Loucy (cell line): ENCODE measurements around the gene HS3ST5.

Source experiments
- H2AFZ ChIP-seq: fragments of 200-600 bp; sonication (generic); 2 replicates; pipeline ENCODE4 v1.6.0; 2016; ENCODE audit warnings: antibody characterized with exemption, mild to moderate bottlenecking, low read length, moderate library complexity
- H3F3A ChIP-seq: fragments of 200-600 bp; 2 replicates; pipeline ENCODE4 v1.6.0; 2016; ENCODE audit warnings: antibody characterized with exemption, low read depth, mild to moderate bottlenecking
- H3K27me3 ChIP-seq: fragments of 200-600 bp; sonication (generic); 2 replicates; pipeline ENCODE4 v1.6.1; 2014; ENCODE audit warnings: low read length, mild to moderate bottlenecking; ENCODE audit not compliant: insufficient read depth, poor library complexity, severe bottlenecking
- H3K36me3 ChIP-seq: fragments of 200-600 bp; sonication (generic); 2 replicates; pipeline ENCODE4 v1.6.1; 2016; ENCODE audit warnings: low read length; ENCODE audit not compliant: insufficient read depth
- H3K4me1 ChIP-seq: fragments of 200-600 bp; sonication (generic); 2 replicates; pipeline ENCODE4 v1.5.1; 2014; ENCODE audit warnings: low read length, mild to moderate bottlenecking; ENCODE audit not compliant: insufficient read depth, poor library complexity, severe bottlenecking
- H3K4me2 ChIP-seq: fragments of 200-600 bp; sonication (generic); 2 replicates; pipeline ENCODE4 v1.6.0; 2014; ENCODE audit warnings: antibody characterized with exemption, low read length, low read depth, mild to moderate bottlenecking; ENCODE audit not compliant: poor library complexity, severe bottlenecking
- H3K4me3 ChIP-seq: fragments of 200-600 bp; sonication (generic); 2 replicates; pipeline ENCODE4 v1.5.1; 2014; ENCODE audit warnings: low read length, mild to moderate bottlenecking, mixed read lengths; ENCODE audit not compliant: poor library complexity, severe bottlenecking
- H3K79me2 ChIP-seq: fragments of 200-600 bp; sonication (generic); 2 replicates; pipeline ENCODE4 v1.6.1; 2014; ENCODE audit warnings: low read length; ENCODE audit not compliant: insufficient read depth
- H3K9ac ChIP-seq: fragments of 200-600 bp; sonication (generic); 2 replicates; pipeline ENCODE4 v1.6.0; 2014; ENCODE audit warnings: mild to moderate bottlenecking, low read depth, low read length, moderate library complexity; ENCODE audit not compliant: poor library complexity, severe bottlenecking
- H3K9me2 ChIP-seq: fragments of 200-600 bp; sonication (generic); replicated peaks from 2 replicates; pipeline ENCODE4 v1.6.1; 2016; ENCODE audit warnings: low read depth, low read length, mixed read lengths
- H3K9me3 ChIP-seq: fragments of 200-600 bp; sonication (generic); 2 replicates; pipeline ENCODE4 v1.6.1; 2014; ENCODE audit warnings: mild to moderate bottlenecking, antibody characterized with exemption, low read length, low read depth; ENCODE audit not compliant: insufficient read depth
- H4K20me1 ChIP-seq: fragments of 200-600 bp; sonication (generic); 2 replicates; pipeline ENCODE4 v1.6.0; 2014; ENCODE audit warnings: antibody characterized with exemption, low read length, mild to moderate bottlenecking; ENCODE audit not compliant: insufficient read depth, poor library complexity, severe bottlenecking
- EZH2phosphoT487 ChIP-seq: fragments of 200-600 bp; IDR thresholded peaks from 2 replicates; pipeline ENCODE4 v1.6.1; 2018; ENCODE audit warnings: antibody characterized with exemption, mild to moderate bottlenecking, moderate library complexity, borderline replicate concordance
- TF ChIP-seq, protein P1 (sequence below): fragments of 200-600 bp; sonication (generic); conservative IDR thresholded peaks from 2 replicates; pipeline ENCODE4 v1.5.1; 2014; ENCODE audit warnings: mild to moderate bottlenecking, antibody characterized with exemption, low read length

The HS3ST5 gene

DNA sequence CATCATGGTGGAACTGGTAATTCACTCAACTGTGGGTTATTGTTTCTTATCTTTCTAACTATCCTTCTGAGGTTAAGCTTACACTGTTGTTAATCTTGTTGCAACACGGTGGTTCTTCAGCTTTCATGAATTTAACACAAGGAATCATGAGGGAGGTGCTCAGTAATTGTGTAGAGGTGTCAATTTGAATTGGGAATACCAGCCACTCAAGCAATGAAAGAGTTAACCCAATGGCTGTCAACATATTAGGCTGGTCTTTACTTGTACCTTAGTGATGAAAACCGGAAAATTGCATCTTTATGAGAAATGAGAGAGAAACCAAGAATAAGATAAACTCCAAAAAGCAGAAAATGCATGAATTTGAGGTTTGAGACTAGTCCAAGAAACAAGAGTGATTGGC lies 95.7 kb downstream of the HS3ST5 start:
- TF ChIP-seq, protein P1, sequence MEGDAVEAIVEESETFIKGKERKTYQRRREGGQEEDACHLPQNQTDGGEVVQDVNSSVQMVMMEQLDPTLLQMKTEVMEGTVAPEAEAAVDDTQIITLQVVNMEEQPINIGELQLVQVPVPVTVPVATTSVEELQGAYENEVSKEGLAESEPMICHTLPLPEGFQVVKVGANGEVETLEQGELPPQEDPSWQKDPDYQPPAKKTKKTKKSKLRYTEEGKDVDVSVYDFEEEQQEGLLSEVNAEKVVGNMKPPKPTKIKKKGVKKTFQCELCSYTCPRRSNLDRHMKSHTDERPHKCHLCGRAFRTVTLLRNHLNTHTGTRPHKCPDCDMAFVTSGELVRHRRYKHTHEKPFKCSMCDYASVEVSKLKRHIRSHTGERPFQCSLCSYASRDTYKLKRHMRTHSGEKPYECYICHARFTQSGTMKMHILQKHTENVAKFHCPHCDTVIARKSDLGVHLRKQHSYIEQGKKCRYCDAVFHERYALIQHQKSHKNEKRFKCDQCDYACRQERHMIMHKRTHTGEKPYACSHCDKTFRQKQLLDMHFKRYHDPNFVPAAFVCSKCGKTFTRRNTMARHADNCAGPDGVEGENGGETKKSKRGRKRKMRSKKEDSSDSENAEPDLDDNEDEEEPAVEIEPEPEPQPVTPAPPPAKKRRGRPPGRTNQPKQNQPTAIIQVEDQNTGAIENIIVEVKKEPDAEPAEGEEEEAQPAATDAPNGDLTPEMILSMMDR = no peak
- TF ChIP-seq EZH2phosphoT487 = no peak
- Histone ChIP-seq H3K79me2 (no peaks in the 10 kb centered on the region), H3K9me2 (no peaks in the 10 kb centered on the region; the same call in 1 of the 2 replicates), H4K20me1 (no peaks in the 10 kb centered on the region), H2AFZ (no peak overlapping the region), H3K9me3 (no peaks in the 10 kb centered on the region), H3K4me3 (no peak overlapping the region), H3K9ac (no peak overlapping the region), H3K27me3 (no peaks in the 10 kb centered on the region), H3K4me2 (no peak overlapping the region), H3K4me1 (no peaks in the 10 kb centered on the region), H3K36me3 (no peaks in the 10 kb centered on the region), H3F3A (no peaks in the 10 kb centered on the region)

DNA sequence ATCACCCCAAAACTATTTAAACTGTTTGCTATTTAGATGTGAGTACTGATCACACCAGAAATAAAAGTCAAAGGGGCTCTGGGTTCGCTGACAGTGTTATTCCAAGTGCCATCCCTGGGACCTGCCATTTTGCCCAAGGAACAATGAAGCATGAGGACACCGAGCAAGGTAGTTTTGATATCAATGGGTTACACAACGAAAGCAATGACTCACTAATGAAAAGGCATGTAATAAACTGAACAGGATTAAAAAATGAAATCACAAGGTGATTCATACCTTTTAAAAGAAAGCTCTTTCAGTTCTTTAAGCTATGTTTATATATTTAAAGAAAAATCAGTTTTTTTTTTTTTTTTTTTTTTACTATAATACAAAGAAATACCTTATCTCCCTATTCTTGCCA lies 102.0 kb downstream of the HS3ST5 start:
- no peaks in the 10 kb centered on the region for H3K27me3 ChIP-seq

DNA sequence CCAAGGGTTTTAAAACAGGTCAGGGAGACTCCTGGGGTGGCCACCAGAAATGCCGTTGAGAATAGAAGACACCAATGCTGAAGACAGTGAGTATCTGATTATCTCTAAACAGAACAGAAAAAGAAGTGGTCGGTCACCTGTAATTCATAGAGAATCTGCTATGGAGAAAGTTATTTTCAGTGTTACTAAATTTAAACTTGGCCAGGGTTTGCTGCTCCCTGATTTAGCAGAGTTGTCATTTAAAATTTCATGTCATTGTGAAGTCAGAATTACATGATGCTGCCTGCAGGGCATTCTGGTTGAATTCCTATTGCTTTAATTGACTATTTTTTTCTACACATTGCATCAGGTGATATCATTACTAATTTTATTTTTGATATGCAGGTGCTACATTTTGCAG lies 114.1 kb downstream of the HS3ST5 start:
- H3K4me1 ChIP-seq = no peaks in the 10 kb centered on the region
- no peaks in the 10 kb centered on the region for H3K36me3 ChIP-seq

More for the DNA sequence above, 102.0 kb downstream of the HS3ST5 start:
- Histone ChIP-seq H3K9me2 (no peaks in the 10 kb centered on the region; the same call in 1 of the 2 replicates), H2AFZ (no peak overlapping the region), H4K20me1 (no peaks in the 10 kb centered on the region), H3K4me1 (no peaks in the 10 kb centered on the region), H3K4me2 (no peak overlapping the region), H3K4me3 (no peak overlapping the region), H3F3A (no peaks in the 10 kb centered on the region), H3K9ac (no peak overlapping the region), H3K9me3 (no peaks in the 10 kb centered on the region), H3K79me2 (no peaks in the 10 kb centered on the region), H3K36me3 (no peaks in the 10 kb centered on the region)
- TF ChIP-seq, protein P1 = no peak
- TF ChIP-seq EZH2phosphoT487 = no peak

More for the DNA sequence above, 114.1 kb downstream of the HS3ST5 start:
- Histone ChIP-seq H3K4me2 (no peak overlapping the region), H2AFZ (no peak overlapping the region), H3K27me3 (no peaks in the 10 kb centered on the region), H4K20me1 (no peaks in the 10 kb centered on the region), H3F3A (no peaks in the 10 kb centered on the region), H3K79me2 (no peaks in the 10 kb centered on the region), H3K9ac (no peak overlapping the region), H3K9me2 (no peaks in the 10 kb centered on the region), H3K4me3 (no peak overlapping the region), H3K9me3 (no peaks in the 10 kb centered on the region)
- TF ChIP-seq, protein P1 = no peak
- no peak for TF ChIP-seq EZH2phosphoT487
